ENCODE results near the gene RBMXL2. TPM values are rescaled to one million over a fixed set of nuclear protein-coding genes. Genes with fewer than 3 reads are reported as not detected.

The RBMXL2 gene
- total RNA-seq, 2 donors from 2014 or later, result 3.3 TPM; not detected in 1

- Histone ChIP-seq H3K27ac (no peak overlapping the region), H3K9me3 (peaks cover 0 to 3% (median 0%) of the 10 kb centered on the region in 3 donors), H3K4me1 (no peaks in the 10 kb centered on the region), H3K27me3 (no peaks in the 10 kb centered on the region), H3K4me3 (no peak overlapping the region), H3K36me3 (replicated peaks in 1 of 2; ENCODE audit: insufficient read depth in 1 of 2, low read depth in 2 of 2) (no peaks in the 10 kb centered on the region)
- intact Hi-C loops (cut with DNase I), result no loop called here
- DNase-seq (no peak), ATAC-seq (no peak)
- no peak for TF ChIP-seq POLR2A (IDR thresholded peaks at IDR 0.05)
- TF ChIP-seq, protein P1, sequence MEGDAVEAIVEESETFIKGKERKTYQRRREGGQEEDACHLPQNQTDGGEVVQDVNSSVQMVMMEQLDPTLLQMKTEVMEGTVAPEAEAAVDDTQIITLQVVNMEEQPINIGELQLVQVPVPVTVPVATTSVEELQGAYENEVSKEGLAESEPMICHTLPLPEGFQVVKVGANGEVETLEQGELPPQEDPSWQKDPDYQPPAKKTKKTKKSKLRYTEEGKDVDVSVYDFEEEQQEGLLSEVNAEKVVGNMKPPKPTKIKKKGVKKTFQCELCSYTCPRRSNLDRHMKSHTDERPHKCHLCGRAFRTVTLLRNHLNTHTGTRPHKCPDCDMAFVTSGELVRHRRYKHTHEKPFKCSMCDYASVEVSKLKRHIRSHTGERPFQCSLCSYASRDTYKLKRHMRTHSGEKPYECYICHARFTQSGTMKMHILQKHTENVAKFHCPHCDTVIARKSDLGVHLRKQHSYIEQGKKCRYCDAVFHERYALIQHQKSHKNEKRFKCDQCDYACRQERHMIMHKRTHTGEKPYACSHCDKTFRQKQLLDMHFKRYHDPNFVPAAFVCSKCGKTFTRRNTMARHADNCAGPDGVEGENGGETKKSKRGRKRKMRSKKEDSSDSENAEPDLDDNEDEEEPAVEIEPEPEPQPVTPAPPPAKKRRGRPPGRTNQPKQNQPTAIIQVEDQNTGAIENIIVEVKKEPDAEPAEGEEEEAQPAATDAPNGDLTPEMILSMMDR (IDR thresholded peaks at IDR 0.05), result no peak
- WGBS, 2 donors, result 69 to 73% methylated on average over 7 of the region's 7 CpGs
Measured at GRCh38 chr11:7079545-7080135, 9.2 kb upstream of the RBMXL2 start.

- ATAC-seq, result no peak
- WGBS, 2 donors, result 77 to 81% methylated on average over 4 of the region's 4 CpGs
- Histone ChIP-seq H3K27ac (no peak overlapping the region), H3K9me3 (peaks cover 0 to 3% (median 0%) of the 10 kb centered on the region in 3 donors), H3K4me3 (no peak overlapping the region), H3K36me3 (replicated peaks in 1 of 2; ENCODE audit: insufficient read depth in 1 of 2, low read depth in 2 of 2) (no peaks in the 10 kb centered on the region), H3K4me1 (no peaks in the 10 kb centered on the region), H3K27me3 (no peaks in the 10 kb centered on the region)
- DNase-seq, result no peak
- intact Hi-C loops (cut with DNase I), result no loop called here
- no peak for TF ChIP-seq POLR2A (IDR thresholded peaks at IDR 0.05)
- TF ChIP-seq, protein P1 (IDR thresholded peaks at IDR 0.05), result no peak
Measured at GRCh38 chr11:7080900-7081299, 7.9 kb upstream of the RBMXL2 start.

GRCh38 chr11:7081441-7081840, 7.4 kb upstream of the RBMXL2 start:
- Histone ChIP-seq H3K27ac (no peak overlapping the region), H3K36me3 (replicated peaks in 1 of 2; ENCODE audit: insufficient read depth in 1 of 2, low read depth in 2 of 2) (no peaks in the 10 kb centered on the region), H3K9me3 (peaks cover 0 to 3% (median 0%) of the 10 kb centered on the region in 3 donors), H3K27me3 (no peaks in the 10 kb centered on the region), H3K4me3 (no peak overlapping the region), H3K4me1 (no peaks in the 10 kb centered on the region)
- no peak for TF ChIP-seq POLR2A (IDR thresholded peaks at IDR 0.05)
- TF ChIP-seq, protein P1 (IDR thresholded peaks at IDR 0.05), result no peak
- intact Hi-C loops (cut with DNase I), result no loop called here
- no peak for ATAC-seq
- DNase-seq, result no peak
- 36 to 76% methylated on average over 1 of the region's 1 CpG for WGBS, 2 donors

DNA sequence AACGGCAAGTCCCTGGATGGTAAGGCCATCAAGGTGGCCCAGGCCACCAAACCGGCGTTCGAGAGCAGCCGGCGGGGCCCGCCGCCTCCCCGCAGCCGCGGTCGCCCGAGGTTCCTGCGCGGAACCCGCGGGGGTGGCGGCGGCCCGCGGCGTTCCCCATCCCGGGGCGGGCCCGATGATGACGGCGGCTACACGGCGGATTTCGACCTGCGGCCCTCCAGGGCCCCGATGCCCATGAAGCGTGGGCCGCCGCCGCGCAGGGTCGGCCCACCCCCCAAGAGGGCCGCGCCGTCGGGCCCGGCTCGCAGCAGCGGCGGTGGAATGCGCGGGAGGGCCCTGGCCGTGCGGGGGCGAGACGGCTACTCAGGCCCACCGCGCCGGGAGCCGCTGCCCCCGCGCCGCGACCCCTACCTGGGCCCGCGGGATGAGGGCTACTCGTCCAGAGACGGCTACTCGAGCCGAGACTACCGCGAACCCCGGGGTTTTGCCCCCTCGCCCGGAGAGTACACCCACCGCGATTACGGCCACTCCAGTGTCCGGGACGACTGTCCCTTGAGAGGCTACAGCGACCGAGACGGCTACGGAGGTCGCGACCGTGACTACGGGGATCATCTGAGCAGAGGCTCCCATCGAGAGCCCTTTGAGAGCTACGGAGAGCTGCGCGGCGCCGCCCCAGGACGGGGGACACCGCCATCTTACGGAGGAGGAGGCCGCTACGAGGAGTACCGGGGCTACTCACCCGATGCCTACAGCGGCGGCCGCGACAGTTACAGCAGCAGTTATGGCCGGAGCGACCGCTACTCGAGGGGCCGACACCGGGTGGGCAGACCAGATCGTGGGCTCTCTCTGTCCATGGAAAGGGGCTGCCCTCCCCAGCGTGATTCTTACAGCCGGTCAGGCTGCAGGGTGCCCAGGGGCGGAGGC, 792 bp downstream of the RBMXL2 start:
- no peaks in the 10 kb centered on the region for H3K36me3 ChIP-seq (replicated peaks in 1 of 2; ENCODE audit: insufficient read depth in 1 of 2, low read depth in 2 of 2)
- WGBS, 2 donors, result 84 to 93% methylated on average over 28 to 90 of the region's 111 CpGs
- no peak overlapping the region for H3K4me3 ChIP-seq
- TF ChIP-seq POLR2A (IDR thresholded peaks at IDR 0.05), result no peak
- TF ChIP-seq, protein P1 (IDR thresholded peaks at IDR 0.05), result no peak
- H3K27ac ChIP-seq, result no peak overlapping the region
- intact Hi-C loops (cut with DNase I), result loop anchor here (10.0 kb wide), 1 partner anchor 605 kb away; no protein-coding TSS in a partner anchor
- no peak for ATAC-seq
- no peak for DNase-seq
- peaks cover 0 to 6% of the 10 kb centered on the region in 2 donors for H3K27me3 ChIP-seq
- no peaks in the 10 kb centered on the region for H3K4me1 ChIP-seq
- no peaks in the 10 kb centered on the region for H3K9me3 ChIP-seq
